T-helper 1 cell treated with Interleukin-12 subunit alpha and Interleukin-12 subunit beta and Interleukin-4 antibody, amounts not matched to agents 30 ng/mL and 1 ng/mL, for 36 hours (primary cell): ENCODE results near the gene KLLN. TPM values are rescaled to one million over a fixed set of nuclear protein-coding genes. Genes with fewer than 3 reads are reported as not detected.

ENCODE experiments used
- total RNA-seq: library from RNA; stranded (reverse); gene quantifications from 2 replicates; pipeline ENCODE4 v1.2.3, GENCODE V29; 2022

Gene KLLN
- total RNA-seq, 1 donor from 2014 or later = 1.0 TPM

Other genes starting within 250 kb of the KLLN start
- 0.07 and 0.17 TPM in 2 replicates for gene PAPSS2, start 203.7 kb downstream of the KLLN start, total RNA-seq
- gene ATAD1, start 45.3 kb downstream of the KLLN start, total RNA-seq = 47.8 and 49.3 TPM in 2 replicates
- 92.3 and 94.9 TPM in 2 replicates for gene PTEN, start 92 bp upstream of the KLLN start, total RNA-seq